Mesendoderm (in vitro differentiated cells): Measurements from ENCODE around the gene LACC1.

Experiments used
- DNase-seq: peaks from one replicate; pipeline ENCODE4 v3.0.0; 2013
- H2AK5ac ChIP-seq: 2 replicates; pipeline ENCODE4 v1.6.1; 2013; ENCODE audit warnings: low read length, inconsistent platforms
- H2BK120ac ChIP-seq: 2 replicates; pipeline ENCODE4 v1.6.1; 2013; ENCODE audit warnings: low read depth, mild to moderate bottlenecking, low read length, moderate library complexity, mixed read lengths
- H2BK15ac ChIP-seq: replicated peaks from 2 replicates; pipeline ENCODE4 v1.6.1; 2013; ENCODE audit warnings: low read depth, mild to moderate bottlenecking, moderate library complexity
- H2BK5ac ChIP-seq: 2 replicates; pipeline ENCODE4 v1.6.1; 2013; ENCODE audit warnings: low read length, inconsistent platforms
- H3K18ac ChIP-seq: 2 replicates; pipeline ENCODE4 v1.6.1; 2013; ENCODE audit warnings: mild to moderate bottlenecking, low read length, mixed read lengths
- H3K23ac ChIP-seq: one replicate; pipeline ENCODE4 v1.6.1; 2013; ENCODE audit warnings: low read length
- H3K27ac ChIP-seq: 2 replicates; pipeline ENCODE4 v1.5.1; 2013; ENCODE audit warnings: low read depth, mild to moderate bottlenecking, inconsistent platforms, low read length, moderate library complexity
- H3K27me3 ChIP-seq: 2 replicates; pipeline ENCODE4 v1.6.1; 2013; ENCODE audit warnings: low read length, control low read depth, mild to moderate bottlenecking, inconsistent platforms; ENCODE audit not compliant: insufficient read depth, poor library complexity
- H3K36me3 ChIP-seq: 2 replicates; pipeline ENCODE4 v1.6.1; 2013; ENCODE audit warnings: low read length, inconsistent platforms; ENCODE audit not compliant: control insufficient read depth, insufficient read depth
- H3K4ac ChIP-seq: one replicate; pipeline ENCODE4 v1.6.1; 2013; ENCODE audit warnings: low read depth, mild to moderate bottlenecking, low read length, moderate library complexity
- H3K4me1 ChIP-seq: 2 replicates; pipeline ENCODE4 v1.6.1; 2013; ENCODE audit warnings: low read depth, low read length, inconsistent platforms; ENCODE audit not compliant: control insufficient read depth
- H3K4me2 ChIP-seq: 2 replicates; pipeline ENCODE4 v1.6.1; 2013; ENCODE audit warnings: low read length
- H3K4me3 ChIP-seq: 2 replicates; pipeline ENCODE4 v1.5.1; 2013; ENCODE audit warnings: mild to moderate bottlenecking, low read length
- H3K56ac ChIP-seq: one replicate; pipeline ENCODE4 v1.6.1; 2013; ENCODE audit warnings: low read length
- H3K79me1 ChIP-seq: 2 replicates; pipeline ENCODE4 v1.6.1; 2013; ENCODE audit warnings: low read length, inconsistent platforms
- H3K79me2 ChIP-seq: 2 replicates; pipeline ENCODE4 v1.6.1; 2013; ENCODE audit warnings: mild to moderate bottlenecking, low read length; ENCODE audit not compliant: control insufficient read depth, insufficient read depth
- H3K9ac ChIP-seq: 2 replicates; pipeline ENCODE4 v1.6.1; 2013; ENCODE audit warnings: low read length, inconsistent platforms
- H4K5ac ChIP-seq: one replicate; pipeline ENCODE4 v1.6.1; 2013; ENCODE audit warnings: low read length
- H4K8ac ChIP-seq: one replicate; pipeline ENCODE4 v1.6.1; 2013; ENCODE audit warnings: low read depth, mild to moderate bottlenecking, control low read depth, low read length, moderate library complexity
- WGBS: extraction: QIAGEN DNeasy Blood & Tissue Kit; methylation state at CpG from one replicate; pipeline ENCODE4 v1.1.7; 2013; ENCODE audit warnings: low lambda C conversion rate, missing lambda C conversion rate; ENCODE audit not compliant: insufficient coverage; ENCODE audit errors: extremely low coverage; 5-methylcytosine and 5-hydroxymethylcytosine counted together

The LACC1 gene

GRCh38 chr13:43878892-43879754 is 581 bp upstream of the LACC1 start, which contains the start of gene CCDC122:
CCDC122 (minus strand) TSS chr13:43879740; CDS start chr13:43869376, 10,364 bp downstream.
- H3K36me3 ChIP-seq: no peaks in the 10 kb centered on the region
- peaks cover 7% of the 10 kb centered on the region for H3K4me1 ChIP-seq
- H2BK5ac ChIP-seq: no peak within 1 kb of the TSS
- H3K4ac ChIP-seq: peak within 1 kb of the TSS; percentile 64
- H2BK120ac ChIP-seq: no peak within 1 kb of the TSS
- H2BK15ac ChIP-seq: no peak within 1 kb of the TSS
- no CpG with 5 or more reads among the region's 78 CpGs for WGBS
- peak within 1 kb of the TSS; percentile 40 for H4K8ac ChIP-seq
- peak within 1 kb of the TSS; percentile 96 for H3K56ac ChIP-seq
- peak within 1 kb of the TSS; percentile 92 for H3K4me2 ChIP-seq
- H2AK5ac ChIP-seq: no peak within 1 kb of the TSS
- peaks cover 2% of the 10 kb centered on the region for H3K27me3 ChIP-seq
- DNase-seq: peak; percentile 89
- H3K79me2 ChIP-seq: no peaks in the 10 kb centered on the region
- H3K9ac ChIP-seq: peak within 1 kb of the TSS; percentile 91
- H3K27ac ChIP-seq: peak within 1 kb of the TSS; percentile 75
- H3K4me3 ChIP-seq: peak within 1 kb of the TSS; percentile 72
- no peaks in the 10 kb centered on the region for H3K79me1 ChIP-seq
- H4K5ac ChIP-seq: no peak within 1 kb of the TSS
- peak within 1 kb of the TSS; percentile 37 for H3K23ac ChIP-seq
- H3K18ac ChIP-seq: peak within 1 kb of the TSS; percentile 62

GRCh38 chr13:43880214-43880855 is 631 bp downstream of the LACC1 start:
- Histone ChIP-seq H4K5ac (no peak overlapping the region), H3K27ac (no peak overlapping the region), H3K4me3 (peak overlapping the region; percentile 14), H2BK5ac (no peak overlapping the region), H2BK15ac (no peak overlapping the region), H2AK5ac (no peak overlapping the region), H3K9ac (peak overlapping the region; percentile 41), H3K4me2 (peak overlapping the region; percentile 92), H3K4ac (no peak overlapping the region), H3K36me3 (no peaks in the 10 kb centered on the region), H3K56ac (peak overlapping the region; percentile 96), H3K23ac (no peak overlapping the region), H4K8ac (no peak overlapping the region), H2BK120ac (no peak overlapping the region), H3K79me1 (no peaks in the 10 kb centered on the region), H3K4me1 (peaks cover 7% of the 10 kb centered on the region), H3K27me3 (peaks cover 2% of the 10 kb centered on the region), H3K79me2 (no peaks in the 10 kb centered on the region), H3K18ac (no peak overlapping the region)
- no peak for DNase-seq
- WGBS: no CpG with 5 or more reads among the region's 15 CpGs

DNA sequence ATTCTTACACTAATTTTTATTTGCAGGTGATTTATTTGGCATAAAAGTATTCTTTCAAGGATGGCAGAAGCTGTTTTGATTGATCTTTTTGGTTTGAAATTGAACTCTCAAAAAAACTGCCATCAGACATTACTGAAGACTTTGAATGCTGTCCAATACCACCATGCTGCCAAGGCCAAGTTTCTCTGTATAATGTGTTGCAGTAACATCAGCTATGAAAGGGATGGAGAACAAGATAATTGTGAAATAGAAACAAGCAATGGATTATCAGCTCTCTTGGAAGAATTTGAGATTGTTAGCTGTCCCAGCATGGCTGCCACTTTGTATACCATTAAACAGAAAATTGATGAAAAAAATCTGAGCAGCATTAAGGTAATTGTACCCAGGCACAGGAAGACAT is 1.2 kb downstream of the LACC1 start:
- H3K56ac ChIP-seq: no peak overlapping the region
- H3K18ac ChIP-seq: no peak overlapping the region
- peaks cover 7% of the 10 kb centered on the region for H3K4me1 ChIP-seq
- no peak overlapping the region for H3K4ac ChIP-seq
- no peak overlapping the region for H3K9ac ChIP-seq
- no peaks in the 10 kb centered on the region for H3K36me3 ChIP-seq
- H3K79me2 ChIP-seq: no peaks in the 10 kb centered on the region
- H4K8ac ChIP-seq: no peak overlapping the region
- no peak overlapping the region for H2AK5ac ChIP-seq
- no peak overlapping the region for H3K4me3 ChIP-seq
- no peak overlapping the region for H3K23ac ChIP-seq
- H3K79me1 ChIP-seq: no peaks in the 10 kb centered on the region
- H3K4me2 ChIP-seq: no peak overlapping the region
- H4K5ac ChIP-seq: no peak overlapping the region
- H3K27ac ChIP-seq: no peak overlapping the region
- DNase-seq: no peak
- no peak overlapping the region for H2BK15ac ChIP-seq
- H3K27me3 ChIP-seq: peaks cover 2% of the 10 kb centered on the region
- H2BK5ac ChIP-seq: no peak overlapping the region
- H2BK120ac ChIP-seq: no peak overlapping the region

DNA sequence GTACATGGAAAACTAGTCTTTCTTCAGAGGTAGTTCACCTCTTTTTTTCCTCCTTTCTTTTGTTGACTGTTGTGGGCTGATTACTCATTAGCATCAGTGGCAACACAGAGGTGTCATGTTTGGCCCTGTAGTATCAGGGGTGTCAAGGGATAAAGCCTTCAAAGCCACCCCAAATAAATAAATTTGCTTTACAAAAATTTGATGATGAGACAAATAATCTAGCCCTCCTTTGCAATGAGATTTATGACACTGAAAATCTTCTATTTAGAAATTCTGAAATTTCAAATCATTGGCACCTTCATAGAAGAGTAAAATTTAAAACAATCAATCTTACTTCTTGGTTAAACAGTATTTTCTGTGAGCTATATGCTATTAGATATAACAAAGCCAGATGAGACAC is 1.9 kb downstream of the LACC1 start:
- Histone ChIP-seq H3K27me3 (peaks cover 2% of the 10 kb centered on the region), H2BK120ac (no peak overlapping the region), H4K5ac (no peak overlapping the region), H2BK5ac (no peak overlapping the region), H3K56ac (no peak overlapping the region), H2BK15ac (no peak overlapping the region), H3K79me2 (no peaks in the 10 kb centered on the region), H2AK5ac (no peak overlapping the region), H3K36me3 (no peaks in the 10 kb centered on the region), H3K4me1 (peaks cover 7% of the 10 kb centered on the region), H3K9ac (no peak overlapping the region), H3K18ac (no peak overlapping the region), H3K4me2 (no peak overlapping the region), H3K27ac (no peak overlapping the region), H3K4ac (no peak overlapping the region), H3K4me3 (no peak overlapping the region), H3K23ac (no peak overlapping the region), H3K79me1 (no peaks in the 10 kb centered on the region), H4K8ac (no peak overlapping the region)
- no peak for DNase-seq

- WGBS: no CpG with 5 or more reads among the region's 3 CpGs
- H3K4me3 ChIP-seq: no peak overlapping the region
- H2BK15ac ChIP-seq: no peak overlapping the region
- no peak overlapping the region for H2BK5ac ChIP-seq
- peaks cover 2% of the 10 kb centered on the region for H3K27me3 ChIP-seq
- no peak overlapping the region for H3K56ac ChIP-seq
- H3K23ac ChIP-seq: no peak overlapping the region
- no peak for DNase-seq
- peaks cover under 1% of the 10 kb centered on the region for H3K4me1 ChIP-seq
- no peaks in the 10 kb centered on the region for H3K79me2 ChIP-seq
- no peak overlapping the region for H3K4me2 ChIP-seq
- H3K18ac ChIP-seq: no peak overlapping the region
- no peak overlapping the region for H3K9ac ChIP-seq
- no peak overlapping the region for H3K27ac ChIP-seq
- H4K8ac ChIP-seq: no peak overlapping the region
- no peak overlapping the region for H2AK5ac ChIP-seq
- no peaks in the 10 kb centered on the region for H3K79me1 ChIP-seq
- H3K4ac ChIP-seq: no peak overlapping the region
- no peak overlapping the region for H2BK120ac ChIP-seq
- H3K36me3 ChIP-seq: no peaks in the 10 kb centered on the region
- H4K5ac ChIP-seq: no peak overlapping the region
Observed at GRCh38 chr13:43883631-43884030, 3.9 kb downstream of the LACC1 start.
